T-helper 1 cell treated with Interleukin-12 subunit alpha and Interleukin-12 subunit beta and Interleukin-4 antibody, amounts not matched to agents 30 μg/mL and 1 μg/mL, for 36 hours (primary cell): ENCODE measurements around the gene SIDT2.
A peak's percentile ranks its signal among the peaks of the same experiment; 100 is the strongest.
"Not testable (repeated sequence)": the region's sequence is repeated elsewhere in the genome, so short reads cannot be mapped to it uniquely, and the experiment has no call there.

Source experiments
- H3K27ac Mint-ChIP-seq: one replicate; pipeline ENCODE4 v1.8.0; 2021; ENCODE audit warnings: mild to moderate bottlenecking, mixed read lengths
- H3K27me3 Mint-ChIP-seq: one replicate; pipeline ENCODE4 v1.8.0; 2021; ENCODE audit warnings: low read depth, mixed read lengths
- H3K36me3 Mint-ChIP-seq: one replicate; pipeline ENCODE4 v1.8.0; 2021; ENCODE audit warnings: low read depth, mixed read lengths
- H3K4me1 Mint-ChIP-seq: one replicate; pipeline ENCODE4 v1.8.0; 2021; ENCODE audit warnings: low read depth, mixed read lengths
- H3K4me3 Mint-ChIP-seq: one replicate; pipeline ENCODE4 v1.8.0; 2021; ENCODE audit warnings: mild to moderate bottlenecking, moderate library complexity, mixed read lengths
- H3K9me3 Mint-ChIP-seq: one replicate; pipeline ENCODE4 v1.8.0; 2021; ENCODE audit warnings: mixed read lengths

Gene SIDT2

DNA sequence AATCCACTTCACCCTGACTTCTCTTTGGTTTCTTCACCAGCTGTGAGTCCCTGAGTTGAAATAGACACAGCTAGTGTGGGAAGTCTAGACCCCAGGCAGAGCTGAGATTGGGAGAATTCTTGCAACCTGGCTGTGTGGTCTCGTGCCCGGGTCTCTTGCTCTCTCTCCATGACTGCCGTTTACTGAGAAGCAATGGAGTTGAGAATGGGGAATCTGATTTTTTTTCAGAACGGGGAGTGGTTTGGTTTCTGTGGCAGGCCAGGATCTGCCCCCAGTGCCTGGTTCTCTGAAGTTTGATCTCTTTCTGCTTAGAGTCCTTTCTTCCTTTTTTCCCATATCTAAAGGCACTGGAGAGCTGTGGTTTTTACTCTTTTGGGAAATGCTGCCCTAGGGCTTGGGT is 1.5 kb downstream of the SIDT2 start:
- Mint-ChIP-seq H3K27me3 (no peaks in the 10 kb centered on the region), H3K27ac (peak overlapping the region; percentile 91), H3K4me3 (peak overlapping the region; percentile 95), H3K36me3 (peaks cover 7% of the 10 kb centered on the region), H3K4me1 (peaks cover 27% of the 10 kb centered on the region), H3K9me3 (no peaks in the 10 kb centered on the region)

DNA sequence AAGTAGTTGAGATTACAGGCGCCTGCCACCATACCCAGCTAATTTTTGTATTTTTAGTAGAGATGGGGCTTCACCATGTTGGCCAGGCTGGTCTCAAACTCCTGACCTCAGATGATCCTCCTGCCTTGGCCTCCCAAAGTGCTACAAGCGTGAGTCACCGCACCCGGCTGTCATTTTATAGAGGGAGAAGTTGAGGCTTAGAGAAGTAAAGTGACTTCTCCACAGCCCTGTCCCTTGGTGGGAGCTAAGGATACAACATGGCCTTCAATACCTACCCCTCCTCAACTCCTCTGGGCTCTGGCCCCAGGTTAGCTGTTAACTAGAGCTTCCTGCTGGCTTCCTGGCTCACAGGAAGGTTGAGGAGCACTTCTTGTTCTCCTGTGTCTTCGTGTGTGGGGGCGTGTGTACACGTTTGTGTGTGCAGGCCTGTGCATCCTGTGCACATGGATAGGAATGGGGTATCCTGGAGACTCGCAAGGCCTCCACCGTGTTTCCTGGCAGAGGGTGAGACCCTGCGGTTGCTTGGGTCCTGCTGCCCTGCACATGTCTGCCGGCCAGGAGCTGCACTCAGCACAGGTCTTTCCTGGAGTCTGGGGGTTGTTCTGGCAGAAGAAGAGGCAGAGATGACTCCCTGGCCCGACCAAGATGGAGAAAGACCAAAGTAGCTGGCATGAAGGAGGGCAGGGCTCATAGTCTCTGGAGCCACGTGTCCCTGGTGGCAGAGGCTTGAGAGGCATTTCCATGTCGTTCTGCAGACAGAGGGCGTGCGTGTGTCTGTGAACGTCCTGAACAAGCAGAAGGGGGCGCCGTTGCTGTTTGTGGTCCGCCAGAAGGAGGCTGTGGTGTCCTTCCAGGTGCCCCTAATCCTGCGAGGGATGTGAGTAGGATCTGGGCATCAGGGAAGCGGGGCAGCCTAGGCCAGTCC is 2.4 kb downstream of the SIDT2 start:
- Mint-ChIP-seq H3K4me1 (peaks cover 27% of the 10 kb centered on the region), H3K4me3 (peak overlapping the region; percentile 95), H3K27me3 (no peaks in the 10 kb centered on the region), H3K36me3 (peaks cover 9% of the 10 kb centered on the region), H3K9me3 (no peaks in the 10 kb centered on the region), H3K27ac (peak overlapping the region; percentile 52)

DNA sequence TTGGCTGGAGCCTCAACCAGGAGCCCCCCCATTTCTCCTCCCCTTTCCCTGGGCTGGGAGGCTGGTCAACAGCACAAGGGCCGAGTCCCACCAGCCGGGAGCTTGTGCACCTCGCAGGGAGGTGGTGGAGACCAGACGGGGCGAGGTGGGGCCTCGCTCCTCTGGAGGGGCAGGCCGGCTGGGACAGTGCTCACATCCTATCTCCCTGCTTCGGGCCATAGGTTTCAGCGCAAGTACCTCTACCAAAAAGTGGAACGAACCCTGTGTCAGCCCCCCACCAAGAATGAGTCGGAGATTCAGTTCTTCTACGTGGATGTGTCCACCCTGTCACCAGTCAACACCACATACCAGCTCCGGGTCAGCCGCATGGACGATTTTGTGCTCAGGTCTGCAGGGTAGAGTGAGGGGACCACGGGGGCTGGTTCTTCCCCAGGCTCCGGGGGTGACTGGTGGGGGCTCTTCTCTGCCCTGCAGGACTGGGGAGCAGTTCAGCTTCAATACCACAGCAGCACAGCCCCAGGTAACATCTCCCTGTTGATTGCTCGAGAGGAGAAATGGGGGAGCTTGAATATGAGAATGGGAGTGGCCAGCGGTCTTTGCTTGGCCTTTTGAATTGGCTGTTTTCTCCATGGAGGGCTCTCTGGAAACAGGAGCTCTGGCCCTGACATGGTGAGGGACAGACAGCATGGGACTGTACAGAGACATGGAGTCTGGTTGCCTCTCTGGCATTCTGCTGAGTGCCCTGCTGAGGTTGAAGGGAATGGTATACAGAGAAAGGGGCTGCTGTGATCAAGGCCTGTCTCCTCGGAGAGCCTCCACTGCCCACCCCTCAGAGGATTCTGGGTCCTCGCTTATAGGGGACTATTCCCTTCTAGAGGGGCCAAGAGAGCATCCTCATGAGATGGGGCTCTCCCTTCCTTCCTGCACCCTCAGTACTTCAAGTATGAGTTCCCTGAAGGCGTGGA is 3.3 kb downstream of the SIDT2 start:
- H3K9me3 Mint-ChIP-seq, result no peaks in the 10 kb centered on the region
- H3K4me1 Mint-ChIP-seq, result peaks cover 27% of the 10 kb centered on the region
- H3K27me3 Mint-ChIP-seq, result no peaks in the 10 kb centered on the region
- peaks cover 9% of the 10 kb centered on the region for H3K36me3 Mint-ChIP-seq
- no peak overlapping the region for H3K4me3 Mint-ChIP-seq
- H3K27ac Mint-ChIP-seq, result no peak overlapping the region

DNA sequence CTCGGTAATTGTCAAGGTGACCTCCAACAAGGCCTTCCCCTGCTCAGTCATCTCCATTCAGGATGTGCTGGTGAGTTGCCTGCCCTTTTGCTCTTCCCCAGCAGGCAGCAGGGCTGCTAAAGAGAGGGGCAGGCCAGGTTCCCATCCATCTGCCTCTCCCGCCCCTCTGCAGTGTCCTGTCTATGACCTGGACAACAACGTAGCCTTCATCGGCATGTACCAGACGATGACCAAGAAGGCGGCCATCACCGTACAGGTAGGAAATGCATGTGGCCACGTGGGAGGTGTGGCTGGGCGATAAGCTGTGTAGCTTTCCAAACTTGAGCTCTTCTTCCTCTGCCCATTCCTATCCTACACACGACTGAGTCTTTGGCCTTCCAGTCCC is 4.0 kb downstream of the SIDT2 start:
- Mint-ChIP-seq H3K36me3 (peaks cover 9% of the 10 kb centered on the region), H3K4me1 (peaks cover 27% of the 10 kb centered on the region), H3K9me3 (no peaks in the 10 kb centered on the region)

DNA sequence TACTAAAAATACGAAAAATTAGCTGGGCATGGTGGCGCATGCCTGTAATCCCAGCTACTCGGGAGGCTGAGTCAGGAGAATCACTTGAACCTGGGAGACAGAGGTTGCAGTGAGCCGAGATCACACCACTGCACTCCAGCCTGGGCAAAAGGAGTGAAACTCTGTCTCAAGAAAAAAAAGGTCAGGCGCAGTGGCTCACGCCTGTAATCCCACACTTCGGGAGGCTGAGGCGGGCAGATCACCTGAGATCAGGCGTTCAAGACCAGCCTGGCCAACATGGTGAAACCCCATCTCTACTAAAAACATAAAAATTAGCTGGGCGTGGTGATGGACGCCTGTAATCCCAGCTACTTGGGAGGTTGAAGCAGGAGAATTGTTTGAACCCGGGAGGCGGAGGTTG is 4.6 kb downstream of the SIDT2 start:
- not testable (repeated sequence) for H3K9me3 Mint-ChIP-seq, H3K4me3 Mint-ChIP-seq, H3K36me3 Mint-ChIP-seq, H3K27me3 Mint-ChIP-seq, H3K27ac Mint-ChIP-seq
- H3K4me1 Mint-ChIP-seq, result peaks cover 22% of the 10 kb centered on the region

More for the DNA sequence above, 4.0 kb downstream of the SIDT2 start:
- Mint-ChIP-seq H3K27me3 (no peaks in the 10 kb centered on the region), H3K27ac (no peak overlapping the region), H3K4me3 (no peak overlapping the region)

DNA sequence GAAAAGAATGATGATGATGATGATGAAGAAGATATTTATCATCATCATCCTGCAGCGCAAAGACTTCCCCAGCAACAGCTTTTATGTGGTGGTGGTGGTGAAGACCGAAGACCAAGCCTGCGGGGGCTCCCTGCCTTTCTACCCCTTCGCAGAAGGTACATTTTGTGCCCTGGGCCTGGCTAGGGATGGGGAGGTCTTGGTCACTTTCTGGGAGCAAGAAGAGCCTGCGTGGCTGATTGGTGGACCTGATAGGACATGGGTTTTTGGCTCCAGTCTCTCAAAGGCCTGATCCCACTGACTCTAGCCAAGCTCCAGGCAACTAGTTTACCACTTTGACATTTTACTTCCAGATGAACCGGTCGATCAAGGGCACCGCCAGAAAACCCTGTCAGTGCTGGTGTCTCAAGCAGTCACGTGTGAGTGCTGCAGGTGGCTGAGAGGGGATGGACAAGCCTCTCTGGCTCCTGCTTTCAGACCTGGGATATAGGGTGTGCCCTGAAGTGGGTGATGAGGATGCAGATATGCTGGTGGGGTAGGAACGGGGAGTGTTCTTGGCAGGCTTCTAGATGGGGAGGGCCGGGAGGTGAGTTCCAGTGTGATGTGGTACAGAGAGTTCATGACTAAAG is 5.3 kb downstream of the SIDT2 start:
- H3K27ac Mint-ChIP-seq, result no peak overlapping the region
- peaks cover 18% of the 10 kb centered on the region for H3K4me1 Mint-ChIP-seq
- H3K27me3 Mint-ChIP-seq, result no peaks in the 10 kb centered on the region
- H3K4me3 Mint-ChIP-seq, result no peak overlapping the region
- peaks cover 9% of the 10 kb centered on the region for H3K36me3 Mint-ChIP-seq
- H3K9me3 Mint-ChIP-seq, result no peaks in the 10 kb centered on the region

- Mint-ChIP-seq H3K9me3 (no peaks in the 10 kb centered on the region), H3K27ac (no peak overlapping the region), H3K36me3 (peaks cover 13% of the 10 kb centered on the region), H3K4me1 (peaks cover 4% of the 10 kb centered on the region), H3K27me3 (no peaks in the 10 kb centered on the region), H3K4me3 (no peak overlapping the region)
Measured at GRCh38 chr11:117185736-117186430, 7.3 kb downstream of the SIDT2 start.

- H3K27me3 Mint-ChIP-seq, result no peaks in the 10 kb centered on the region
- peaks cover 12% of the 10 kb centered on the region for H3K36me3 Mint-ChIP-seq
- no peak overlapping the region for H3K27ac Mint-ChIP-seq
- no peaks in the 10 kb centered on the region for H3K9me3 Mint-ChIP-seq
- no peaks in the 10 kb centered on the region for H3K4me1 Mint-ChIP-seq
- H3K4me3 Mint-ChIP-seq, result no peak overlapping the region
Measured at GRCh38 chr11:117186431-117186761, 7.9 kb downstream of the SIDT2 start.

- Mint-ChIP-seq H3K27ac (peak overlapping the region; percentile 43), H3K36me3 (peaks cover 12% of the 10 kb centered on the region)
Measured at GRCh38 chr11:117187007-117187406, 8.5 kb downstream of the SIDT2 start.

DNA sequence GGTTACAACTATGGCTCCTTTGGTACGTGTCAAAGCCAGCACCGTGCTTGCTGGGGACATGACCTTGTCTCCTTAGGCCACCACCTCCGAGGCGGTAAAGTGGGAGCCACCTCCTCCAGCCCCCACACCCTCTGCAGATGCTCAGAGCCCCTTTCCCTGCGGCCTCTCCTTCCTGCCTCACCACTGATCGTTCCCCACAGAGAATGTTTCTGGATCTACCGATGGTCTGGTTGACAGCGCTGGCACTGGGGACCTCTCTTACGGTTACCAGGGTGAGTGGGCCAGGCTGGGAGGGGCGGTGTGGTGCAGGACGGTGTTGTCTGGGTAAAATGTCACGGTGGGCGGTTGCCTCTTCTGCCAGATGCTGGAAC is 8.9 kb downstream of the SIDT2 start:
- Mint-ChIP-seq H3K4me3 (no peak overlapping the region), H3K4me1 (no peaks in the 10 kb centered on the region), H3K9me3 (no peaks in the 10 kb centered on the region), H3K36me3 (peaks cover 12% of the 10 kb centered on the region), H3K27ac (peak overlapping the region; percentile 43), H3K27me3 (no peaks in the 10 kb centered on the region)

More at GRCh38 chr11:117187007-117187406, 8.5 kb downstream of the SIDT2 start:
- Mint-ChIP-seq H3K9me3 (no peaks in the 10 kb centered on the region), H3K4me1 (no peaks in the 10 kb centered on the region), H3K27me3 (no peaks in the 10 kb centered on the region), H3K4me3 (no peak overlapping the region)

DNA sequence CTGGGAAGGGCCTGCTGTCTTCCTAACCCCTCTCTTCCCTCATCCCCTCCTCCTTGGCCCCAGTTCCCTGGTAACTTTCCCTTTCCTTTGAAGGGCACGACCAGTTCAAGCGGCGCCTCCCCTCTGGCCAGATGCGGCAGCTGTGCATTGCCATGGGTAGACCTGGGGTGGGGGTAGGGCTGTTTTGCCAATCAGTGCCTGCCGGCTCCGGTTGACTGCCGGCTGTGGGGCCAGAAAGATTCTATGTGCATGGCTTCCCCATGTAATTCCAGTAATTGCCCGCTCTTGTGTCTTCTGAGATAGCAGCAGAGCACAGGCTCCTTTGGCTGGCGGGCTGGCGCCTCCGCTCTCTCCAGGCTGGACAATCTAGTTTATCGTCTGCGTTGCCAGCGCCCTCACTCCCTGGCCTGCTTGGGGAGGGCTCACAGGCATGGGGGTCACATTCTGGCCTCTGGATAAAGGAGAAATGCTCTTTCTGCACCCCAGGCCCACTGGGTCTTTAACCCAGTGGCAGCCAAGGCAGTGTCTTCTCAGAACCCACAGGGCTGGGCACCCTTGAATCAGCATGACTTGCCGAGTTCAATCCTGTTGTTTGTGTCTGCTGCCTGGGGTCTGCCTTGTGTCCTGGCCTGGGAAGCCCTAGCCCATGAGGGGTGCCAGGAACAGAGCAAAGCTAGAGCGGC is 9.4 kb downstream of the SIDT2 start:
- Mint-ChIP-seq H3K27ac (no peak overlapping the region), H3K4me1 (peaks cover 1% of the 10 kb centered on the region)

GRCh38 chr11:117188620-117189081 is 10.1 kb downstream of the SIDT2 start:
- H3K27ac Mint-ChIP-seq, result no peak overlapping the region
- H3K36me3 Mint-ChIP-seq, result peaks cover 8% of the 10 kb centered on the region
- H3K4me1 Mint-ChIP-seq, result peaks cover 2% of the 10 kb centered on the region
- no peaks in the 10 kb centered on the region for H3K27me3 Mint-ChIP-seq
- no peaks in the 10 kb centered on the region for H3K9me3 Mint-ChIP-seq
- H3K4me3 Mint-ChIP-seq, result no peak overlapping the region

More for the DNA sequence above, 9.4 kb downstream of the SIDT2 start:
- Mint-ChIP-seq H3K27me3 (no peaks in the 10 kb centered on the region), H3K36me3 (peaks cover 10% of the 10 kb centered on the region), H3K4me3 (no peak overlapping the region), H3K9me3 (no peaks in the 10 kb centered on the region)

GRCh38 chr11:117189191-117189940 is 10.8 kb downstream of the SIDT2 start:
- H3K4me1 Mint-ChIP-seq, result peaks cover 2% of the 10 kb centered on the region
- H3K36me3 Mint-ChIP-seq, result peaks cover 7% of the 10 kb centered on the region
- H3K27me3 Mint-ChIP-seq, result no peaks in the 10 kb centered on the region
- H3K9me3 Mint-ChIP-seq, result no peaks in the 10 kb centered on the region
- no peak overlapping the region for H3K4me3 Mint-ChIP-seq
- H3K27ac Mint-ChIP-seq, result no peak overlapping the region
